ENCODE data around the gene HCN1.

HCN1 gene

GRCh38 chr5:45696206-45696836, at the start of gene HCN1:
Gene HCN1 (minus strand): TSS chr5:45696380.
- DNase-seq, result peak in 1 of 2 donors; percentile 0

GRCh38 chr5:45741110-45741509, 44.9 kb upstream of the HCN1 start:
- DNase-seq, result no peak

GRCh38 chr5:45737153-45737552, 41.0 kb upstream of the HCN1 start:
- no peak for DNase-seq

GRCh38 chr5:45725537-45725936, 29.4 kb upstream of the HCN1 start:
- no peak for DNase-seq

- no peak for DNase-seq
Measured at GRCh38 chr5:45697201-45697600, 1.0 kb upstream of the HCN1 start.

- DNase-seq, result no peak
Measured at GRCh38 chr5:45695804-45696156, 400 bp downstream of the HCN1 start.

GRCh38 chr5:45694971-45695803, 993 bp downstream of the HCN1 start:
- no peak for DNase-seq

GRCh38 chr5:45694255-45694814, 1.8 kb downstream of the HCN1 start:
- no peak for DNase-seq

- DNase-seq, result no peak
Measured at GRCh38 chr5:45692481-45692880, 3.7 kb downstream of the HCN1 start.

- DNase-seq, result no peak
Measured at GRCh38 chr5:45691656-45692055, 4.5 kb downstream of the HCN1 start.

- DNase-seq, result no peak
Measured at GRCh38 chr5:45687701-45688100, 8.5 kb downstream of the HCN1 start.

- no peak for DNase-seq
Measured at GRCh38 chr5:45686620-45687019, 9.6 kb downstream of the HCN1 start.

- DNase-seq, result no peak
Measured at GRCh38 chr5:45684118-45684517, 12.1 kb downstream of the HCN1 start.

GRCh38 chr5:45680950-45681349, 15.2 kb downstream of the HCN1 start:
- no peak for DNase-seq

- no peak for DNase-seq
Measured at GRCh38 chr5:45677524-45677923, 18.7 kb downstream of the HCN1 start.

- DNase-seq, result no peak
Measured at GRCh38 chr5:45672271-45672670, 23.9 kb downstream of the HCN1 start.

- DNase-seq, result no peak
Measured at GRCh38 chr5:45648744-45649143, 47.4 kb downstream of the HCN1 start.

GRCh38 chr5:45643056-45643455, 53.1 kb downstream of the HCN1 start:
- no peak for DNase-seq

- DNase-seq, result no peak
Measured at GRCh38 chr5:45642370-45642769, 53.8 kb downstream of the HCN1 start.

- DNase-seq, result no peak
Measured at GRCh38 chr5:45639040-45639439, 57.1 kb downstream of the HCN1 start.

- DNase-seq, result no peak
Measured at GRCh38 chr5:45627076-45627656, 69.0 kb downstream of the HCN1 start.

- DNase-seq, result no peak
Measured at GRCh38 chr5:45623832-45624231, 72.3 kb downstream of the HCN1 start.

GRCh38 chr5:45622365-45622764, 73.8 kb downstream of the HCN1 start:
- no peak for DNase-seq

GRCh38 chr5:45617859-45618416, 78.2 kb downstream of the HCN1 start:
- no peak for DNase-seq

All from CD4-positive, alpha-beta T cell treated with Interferon alpha-2 for 1 hour (primary cell).